ENCODE results near the gene ADGRV1.

ADGRV1 gene

DNA sequence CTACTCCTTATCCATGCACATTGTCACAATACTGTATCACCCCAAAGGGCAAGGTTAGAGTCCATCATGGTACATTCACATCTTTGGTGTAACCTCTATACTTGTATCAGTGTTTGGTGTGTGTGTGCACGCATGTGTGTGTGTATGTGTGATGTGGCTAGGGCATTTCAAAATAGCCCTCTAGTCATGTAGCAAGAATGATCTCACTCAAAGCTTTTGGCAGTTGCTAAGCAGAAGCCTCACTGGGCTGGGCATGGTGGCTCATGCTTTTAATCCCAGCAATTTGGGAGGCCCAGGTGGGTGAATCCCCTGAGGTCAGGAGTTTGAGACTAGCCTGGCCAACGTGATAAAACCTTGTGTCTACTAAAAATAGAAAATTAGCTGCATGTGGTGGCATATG, 245.3 kb downstream of the ADGRV1 start:
- no peak for TF ChIP-seq RAD21 (IDR thresholded peaks at IDR 0.05; ENCODE audit: low read depth)
- TF ChIP-seq ZBTB7A (IDR thresholded peaks at IDR 0.05; ENCODE audit: low read depth) = no peak
- no peak for TF ChIP-seq NFIC (IDR thresholded peaks at IDR 0.05)
- TF ChIP-seq FOXM1 (IDR thresholded peaks at IDR 0.05; ENCODE audit: borderline replicate concordance, low read depth) = no peak
- no peak for TF ChIP-seq EGR1 (IDR thresholded peaks at IDR 0.05)
- no peak for TF ChIP-seq TEAD4 (IDR thresholded peaks at IDR 0.05)
- TF ChIP-seq YY1 (IDR thresholded peaks at IDR 0.05; ENCODE audit: low read depth) = no peak
- no peak for TF ChIP-seq CEBPB (IDR thresholded peaks at IDR 0.05)
- no peak for TF ChIP-seq CREB1 (IDR thresholded peaks at IDR 0.05; ENCODE audit: low read depth)
- no peak for TF ChIP-seq TAF1 (IDR thresholded peaks at IDR 0.05; ENCODE audit: low read depth)
- TF ChIP-seq, protein P1, sequence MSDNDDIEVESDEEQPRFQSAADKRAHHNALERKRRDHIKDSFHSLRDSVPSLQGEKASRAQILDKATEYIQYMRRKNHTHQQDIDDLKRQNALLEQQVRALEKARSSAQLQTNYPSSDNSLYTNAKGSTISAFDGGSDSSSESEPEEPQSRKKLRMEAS (IDR thresholded peaks at IDR 0.05) = no peak
- no peak for TF ChIP-seq REST (IDR thresholded peaks at IDR 0.05; ENCODE audit: low read depth)
- TF ChIP-seq EP300 (IDR thresholded peaks at IDR 0.05; ENCODE audit: borderline replicate concordance) = no peak
- no peak for TF ChIP-seq TCF12 (IDR thresholded peaks at IDR 0.05; ENCODE audit: low read depth)
- TF ChIP-seq, protein P2, sequence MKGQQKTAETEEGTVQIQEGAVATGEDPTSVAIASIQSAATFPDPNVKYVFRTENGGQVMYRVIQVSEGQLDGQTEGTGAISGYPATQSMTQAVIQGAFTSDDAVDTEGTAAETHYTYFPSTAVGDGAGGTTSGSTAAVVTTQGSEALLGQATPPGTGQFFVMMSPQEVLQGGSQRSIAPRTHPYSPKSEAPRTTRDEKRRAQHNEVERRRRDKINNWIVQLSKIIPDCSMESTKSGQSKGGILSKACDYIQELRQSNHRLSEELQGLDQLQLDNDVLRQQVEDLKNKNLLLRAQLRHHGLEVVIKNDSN (IDR thresholded peaks at IDR 0.05) = no peak

DNA sequence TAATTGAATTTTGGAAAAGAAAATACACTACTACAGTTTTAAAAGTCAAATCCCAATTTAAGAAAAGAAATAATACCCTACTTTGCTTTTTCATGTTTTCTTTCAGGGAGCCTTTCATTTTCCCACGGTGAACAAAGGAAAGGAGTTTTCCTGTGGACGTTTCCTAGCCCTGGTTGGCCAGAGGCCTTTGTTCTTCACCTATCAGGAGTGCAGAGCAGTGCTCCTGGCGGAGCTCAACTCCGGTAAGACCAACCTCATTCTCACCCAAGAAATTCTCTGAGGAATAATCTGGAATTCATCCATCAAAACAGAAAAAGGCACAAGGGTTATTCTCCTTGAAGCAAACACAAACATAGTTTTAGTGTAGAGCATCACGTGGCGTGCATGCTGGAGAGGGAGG, 248.9 kb downstream of the ADGRV1 start:
- TF ChIP-seq, protein P1 (IDR thresholded peaks at IDR 0.05) = no peak

DNA sequence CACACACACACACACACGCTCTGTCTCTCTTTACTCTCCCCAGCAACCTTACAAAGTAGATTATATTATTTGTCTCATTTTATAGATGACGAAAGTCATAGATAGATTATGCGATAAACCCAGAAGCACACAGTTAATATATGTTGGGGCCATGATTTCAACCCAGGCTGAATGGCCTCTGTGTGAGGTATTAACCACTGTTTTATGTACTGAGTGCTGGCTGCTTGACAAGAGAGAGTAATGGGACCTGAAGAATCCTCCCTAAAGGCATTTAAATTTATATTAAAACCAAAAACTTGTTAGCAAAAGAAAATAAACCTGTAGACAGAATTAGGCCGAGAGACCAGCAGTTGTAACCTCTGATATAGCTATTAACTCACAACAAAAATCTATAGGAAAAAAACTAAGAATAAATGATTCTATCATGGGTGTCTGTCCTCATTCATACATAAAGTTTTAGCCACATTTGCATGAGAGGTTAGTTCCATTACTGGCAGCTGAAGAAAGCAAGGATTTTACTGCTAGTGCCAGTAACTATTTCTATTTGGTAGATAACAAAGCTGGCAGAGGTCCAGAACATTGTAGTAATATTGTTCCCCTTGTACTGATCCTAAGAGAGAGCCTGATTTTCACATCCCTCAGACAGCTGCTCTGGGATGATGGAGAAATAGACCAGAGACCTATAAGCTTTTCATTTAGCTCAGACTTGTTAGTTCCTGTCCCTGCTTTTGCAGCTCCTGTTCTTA, 250.9 kb downstream of the ADGRV1 start:
- TF ChIP-seq, protein P2 (IDR thresholded peaks at IDR 0.05) = no peak
- TF ChIP-seq TEAD4 (IDR thresholded peaks at IDR 0.05) = no peak
- no peak for TF ChIP-seq EP300 (IDR thresholded peaks at IDR 0.05; ENCODE audit: borderline replicate concordance)
- no peak for TF ChIP-seq REST (IDR thresholded peaks at IDR 0.05; ENCODE audit: low read depth)
- TF ChIP-seq, protein P1 (IDR thresholded peaks at IDR 0.05) = no peak

DNA sequence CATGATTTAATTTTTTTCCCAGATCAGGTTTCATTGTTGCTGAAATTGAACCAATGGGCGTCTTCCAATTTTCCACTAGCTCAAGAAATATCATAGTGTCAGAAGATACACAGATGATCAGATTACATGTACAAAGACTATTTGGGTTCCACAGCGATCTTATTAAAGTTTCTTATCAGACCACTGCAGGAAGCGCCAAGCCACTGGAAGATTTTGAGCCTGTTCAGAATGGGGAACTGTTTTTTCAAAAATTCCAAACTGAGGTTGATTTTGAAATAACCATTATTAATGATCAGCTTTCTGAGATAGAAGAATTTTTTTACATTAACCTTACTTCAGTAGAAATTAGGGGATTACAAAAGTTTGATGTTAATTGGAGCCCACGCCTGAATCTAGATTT, 251.6 kb downstream of the ADGRV1 start:
- TF ChIP-seq NFIC (IDR thresholded peaks at IDR 0.05) (no peak), FOXM1 (IDR thresholded peaks at IDR 0.05; ENCODE audit: borderline replicate concordance, low read depth) (no peak)

GRCh38 chr5:90813392-90813791, 254.8 kb downstream of the ADGRV1 start:
- TF ChIP-seq EP300 (IDR thresholded peaks at IDR 0.05; ENCODE audit: borderline replicate concordance) (no peak), REST (IDR thresholded peaks at IDR 0.05; ENCODE audit: low read depth) (no peak), TAF1 (IDR thresholded peaks at IDR 0.05; ENCODE audit: low read depth) (no peak), CEBPB (IDR thresholded peaks at IDR 0.05) (no peak), CREB1 (IDR thresholded peaks at IDR 0.05; ENCODE audit: low read depth) (no peak), TCF12 (IDR thresholded peaks at IDR 0.05; ENCODE audit: low read depth) (no peak), FOXM1 (IDR thresholded peaks at IDR 0.05; ENCODE audit: borderline replicate concordance, low read depth) (no peak)
- TF ChIP-seq, protein P1 (IDR thresholded peaks at IDR 0.05) = no peak
- TF ChIP-seq, protein P2 (IDR thresholded peaks at IDR 0.05) = no peak
